ENCODE measurements around the gene FAM131C. TPM values are rescaled to one million over a fixed set of nuclear protein-coding genes. Genes with fewer than 3 reads are reported as not detected.

FAM131C gene
- total and polyA plus RNA-seq, 2 experiments from 2014 or later: 0.71 to 1.3 TPM

- no peaks in the 10 kb centered on the region for H3K9me3 Mint-ChIP-seq
- no peaks in the 10 kb centered on the region for H3K9me2 ChIP-seq (ENCODE audit: insufficient read depth)
- H3K27ac Mint-ChIP-seq: no peak overlapping the region
- no peak for DNase-seq (ENCODE audit: low spot score)
- TF ChIP-seq, protein P1, sequence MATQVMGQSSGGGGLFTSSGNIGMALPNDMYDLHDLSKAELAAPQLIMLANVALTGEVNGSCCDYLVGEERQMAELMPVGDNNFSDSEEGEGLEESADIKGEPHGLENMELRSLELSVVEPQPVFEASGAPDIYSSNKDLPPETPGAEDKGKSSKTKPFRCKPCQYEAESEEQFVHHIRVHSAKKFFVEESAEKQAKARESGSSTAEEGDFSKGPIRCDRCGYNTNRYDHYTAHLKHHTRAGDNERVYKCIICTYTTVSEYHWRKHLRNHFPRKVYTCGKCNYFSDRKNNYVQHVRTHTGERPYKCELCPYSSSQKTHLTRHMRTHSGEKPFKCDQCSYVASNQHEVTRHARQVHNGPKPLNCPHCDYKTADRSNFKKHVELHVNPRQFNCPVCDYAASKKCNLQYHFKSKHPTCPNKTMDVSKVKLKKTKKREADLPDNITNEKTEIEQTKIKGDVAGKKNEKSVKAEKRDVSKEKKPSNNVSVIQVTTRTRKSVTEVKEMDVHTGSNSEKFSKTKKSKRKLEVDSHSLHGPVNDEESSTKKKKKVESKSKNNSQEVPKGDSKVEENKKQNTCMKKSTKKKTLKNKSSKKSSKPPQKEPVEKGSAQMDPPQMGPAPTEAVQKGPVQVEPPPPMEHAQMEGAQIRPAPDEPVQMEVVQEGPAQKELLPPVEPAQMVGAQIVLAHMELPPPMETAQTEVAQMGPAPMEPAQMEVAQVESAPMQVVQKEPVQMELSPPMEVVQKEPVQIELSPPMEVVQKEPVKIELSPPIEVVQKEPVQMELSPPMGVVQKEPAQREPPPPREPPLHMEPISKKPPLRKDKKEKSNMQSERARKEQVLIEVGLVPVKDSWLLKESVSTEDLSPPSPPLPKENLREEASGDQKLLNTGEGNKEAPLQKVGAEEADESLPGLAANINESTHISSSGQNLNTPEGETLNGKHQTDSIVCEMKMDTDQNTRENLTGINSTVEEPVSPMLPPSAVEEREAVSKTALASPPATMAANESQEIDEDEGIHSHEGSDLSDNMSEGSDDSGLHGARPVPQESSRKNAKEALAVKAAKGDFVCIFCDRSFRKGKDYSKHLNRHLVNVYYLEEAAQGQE (IDR thresholded peaks at IDR 0.05; ENCODE audit: unreplicated experiment): no peak
- TF ChIP-seq STAT1 (IDR thresholded peaks at IDR 0.05; ENCODE audit: unreplicated experiment) (no peak), EZH2 (IDR thresholded peaks at IDR 0.05; ENCODE audit: low read depth, unreplicated experiment) (no peak), NANOG (IDR thresholded peaks at IDR 0.05; ENCODE audit: borderline replicate concordance) (no peak), ZNF114 (CRISPR knock-in tag; IDR thresholded peaks at IDR 0.05) (no peak), JUNB (IDR thresholded peaks at IDR 0.05; ENCODE audit: unreplicated experiment) (no peak)
- TF ChIP-seq, protein P2, sequence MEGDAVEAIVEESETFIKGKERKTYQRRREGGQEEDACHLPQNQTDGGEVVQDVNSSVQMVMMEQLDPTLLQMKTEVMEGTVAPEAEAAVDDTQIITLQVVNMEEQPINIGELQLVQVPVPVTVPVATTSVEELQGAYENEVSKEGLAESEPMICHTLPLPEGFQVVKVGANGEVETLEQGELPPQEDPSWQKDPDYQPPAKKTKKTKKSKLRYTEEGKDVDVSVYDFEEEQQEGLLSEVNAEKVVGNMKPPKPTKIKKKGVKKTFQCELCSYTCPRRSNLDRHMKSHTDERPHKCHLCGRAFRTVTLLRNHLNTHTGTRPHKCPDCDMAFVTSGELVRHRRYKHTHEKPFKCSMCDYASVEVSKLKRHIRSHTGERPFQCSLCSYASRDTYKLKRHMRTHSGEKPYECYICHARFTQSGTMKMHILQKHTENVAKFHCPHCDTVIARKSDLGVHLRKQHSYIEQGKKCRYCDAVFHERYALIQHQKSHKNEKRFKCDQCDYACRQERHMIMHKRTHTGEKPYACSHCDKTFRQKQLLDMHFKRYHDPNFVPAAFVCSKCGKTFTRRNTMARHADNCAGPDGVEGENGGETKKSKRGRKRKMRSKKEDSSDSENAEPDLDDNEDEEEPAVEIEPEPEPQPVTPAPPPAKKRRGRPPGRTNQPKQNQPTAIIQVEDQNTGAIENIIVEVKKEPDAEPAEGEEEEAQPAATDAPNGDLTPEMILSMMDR (conservative IDR thresholded peaks at IDR 0.05; ENCODE audit: low read depth in 2 of 2): no peak
- TF ChIP-seq, protein P3, sequence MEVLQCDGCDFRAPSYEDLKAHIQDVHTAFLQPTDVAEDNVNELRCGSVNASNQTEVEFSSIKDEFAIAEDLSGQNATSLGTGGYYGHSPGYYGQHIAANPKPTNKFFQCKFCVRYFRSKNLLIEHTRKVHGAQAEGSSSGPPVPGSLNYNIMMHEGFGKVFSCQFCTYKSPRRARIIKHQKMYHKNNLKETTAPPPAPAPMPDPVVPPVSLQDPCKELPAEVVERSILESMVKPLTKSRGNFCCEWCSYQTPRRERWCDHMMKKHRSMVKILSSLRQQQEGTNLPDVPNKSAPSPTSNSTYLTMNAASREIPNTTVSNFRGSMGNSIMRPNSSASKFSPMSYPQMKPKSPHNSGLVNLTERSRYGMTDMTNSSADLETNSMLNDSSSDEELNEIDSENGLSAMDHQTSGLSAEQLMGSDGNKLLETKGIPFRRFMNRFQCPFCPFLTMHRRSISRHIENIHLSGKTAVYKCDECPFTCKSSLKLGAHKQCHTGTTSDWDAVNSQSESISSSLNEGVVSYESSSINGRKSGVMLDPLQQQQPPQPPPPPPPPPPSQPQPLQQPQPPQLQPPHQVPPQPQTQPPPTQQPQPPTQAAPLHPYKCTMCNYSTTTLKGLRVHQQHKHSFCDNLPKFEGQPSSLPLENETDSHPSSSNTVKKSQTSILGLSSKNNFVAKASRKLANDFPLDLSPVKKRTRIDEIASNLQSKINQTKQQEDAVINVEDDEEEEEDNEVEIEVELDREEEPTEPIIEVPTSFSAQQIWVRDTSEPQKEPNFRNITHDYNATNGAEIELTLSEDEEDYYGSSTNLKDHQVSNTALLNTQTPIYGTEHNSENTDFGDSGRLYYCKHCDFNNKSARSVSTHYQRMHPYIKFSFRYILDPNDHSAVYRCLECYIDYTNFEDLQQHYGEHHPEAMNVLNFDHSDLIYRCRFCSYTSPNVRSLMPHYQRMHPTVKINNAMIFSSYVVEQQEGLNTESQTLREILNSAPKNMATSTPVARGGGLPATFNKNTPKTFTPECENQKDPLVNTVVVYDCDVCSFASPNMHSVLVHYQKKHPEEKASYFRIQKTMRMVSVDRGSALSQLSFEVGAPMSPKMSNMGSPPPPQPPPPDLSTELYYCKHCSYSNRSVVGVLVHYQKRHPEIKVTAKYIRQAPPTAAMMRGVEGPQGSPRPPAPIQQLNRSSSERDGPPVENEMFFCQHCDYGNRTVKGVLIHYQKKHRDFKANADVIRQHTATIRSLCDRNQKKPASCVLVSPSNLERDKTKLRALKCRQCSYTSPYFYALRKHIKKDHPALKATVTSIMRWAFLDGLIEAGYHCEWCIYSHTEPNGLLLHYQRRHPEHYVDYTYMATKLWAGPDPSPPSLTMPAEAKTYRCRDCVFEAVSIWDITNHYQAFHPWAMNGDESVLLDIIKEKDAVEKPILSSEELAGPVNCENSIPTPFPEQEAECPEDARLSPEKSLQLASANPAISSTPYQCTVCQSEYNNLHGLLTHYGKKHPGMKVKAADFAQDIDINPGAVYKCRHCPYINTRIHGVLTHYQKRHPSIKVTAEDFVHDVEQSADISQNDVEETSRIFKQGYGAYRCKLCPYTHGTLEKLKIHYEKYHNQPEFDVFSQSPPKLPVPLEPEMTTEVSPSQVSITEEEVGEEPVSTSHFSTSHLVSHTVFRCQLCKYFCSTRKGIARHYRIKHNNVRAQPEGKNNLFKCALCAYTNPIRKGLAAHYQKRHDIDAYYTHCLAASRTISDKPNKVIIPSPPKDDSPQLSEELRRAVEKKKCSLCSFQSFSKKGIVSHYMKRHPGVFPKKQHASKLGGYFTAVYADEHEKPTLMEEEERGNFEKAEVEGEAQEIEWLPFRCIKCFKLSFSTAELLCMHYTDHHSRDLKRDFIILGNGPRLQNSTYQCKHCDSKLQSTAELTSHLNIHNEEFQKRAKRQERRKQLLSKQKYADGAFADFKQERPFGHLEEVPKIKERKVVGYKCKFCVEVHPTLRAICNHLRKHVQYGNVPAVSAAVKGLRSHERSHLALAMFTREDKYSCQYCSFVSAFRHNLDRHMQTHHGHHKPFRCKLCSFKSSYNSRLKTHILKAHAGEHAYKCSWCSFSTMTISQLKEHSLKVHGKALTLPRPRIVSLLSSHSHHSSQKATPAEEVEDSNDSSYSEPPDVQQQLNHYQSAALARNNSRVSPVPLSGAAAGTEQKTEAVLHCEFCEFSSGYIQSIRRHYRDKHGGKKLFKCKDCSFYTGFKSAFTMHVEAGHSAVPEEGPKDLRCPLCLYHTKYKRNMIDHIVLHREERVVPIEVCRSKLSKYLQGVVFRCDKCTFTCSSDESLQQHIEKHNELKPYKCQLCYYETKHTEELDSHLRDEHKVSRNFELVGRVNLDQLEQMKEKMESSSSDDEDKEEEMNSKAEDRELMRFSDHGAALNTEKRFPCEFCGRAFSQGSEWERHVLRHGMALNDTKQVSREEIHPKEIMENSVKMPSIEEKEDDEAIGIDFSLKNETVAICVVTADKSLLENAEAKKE (CRISPR knock-in tag; IDR thresholded peaks at IDR 0.05): no peak
- no peak overlapping the region for H3K4me3 Mint-ChIP-seq
- no peak for ATAC-seq
- H3K27me3 Mint-ChIP-seq (ENCODE audit: insufficient read depth, low read depth, poor library complexity): peaks cover 20% of the 10 kb centered on the region
- peaks cover 6% of the 10 kb centered on the region; the same call in 1 of the 2 replicates for H3K4me1 ChIP-seq (ENCODE audit: insufficient read depth)
- no peaks in the 10 kb centered on the region for H3F3A ChIP-seq (replicated peaks; ENCODE audit: low read depth)
- no peaks in the 10 kb centered on the region for H3K79me2 ChIP-seq (replicated peaks; ENCODE audit: insufficient read depth)
- no peak overlapping the region for H2AFZ ChIP-seq
- 0 out of 2 replicates have a peak, but pooled peaks cover 3% of the 10 kb centered on the region for H4K20me1 ChIP-seq (replicated peaks; ENCODE audit: insufficient read depth)
- no peak overlapping the region for H3K4me2 ChIP-seq
- no peak overlapping the region for H3K4me3 ChIP-seq
- no peaks in the 10 kb centered on the region for H3K36me3 ChIP-seq (ENCODE audit: insufficient read depth)
- peaks cover 33% of the 10 kb centered on the region for H3K4me1 Mint-ChIP-seq
- peaks cover 15% of the 10 kb centered on the region for H3K27me3 ChIP-seq (ENCODE audit: insufficient read depth)
- no peaks in the 10 kb centered on the region for H3K36me3 Mint-ChIP-seq (ENCODE audit: low read depth)
- H3K27ac ChIP-seq (ENCODE audit: low read depth): no peak overlapping the region
These were observed 5.5 kb downstream of the FAM131C start for GRCh38 chr1:16067933-16068332.

Data from GM23338 (cell line).